B cell (primary cell): ENCODE data around the gene POTEB3. TPM values are rescaled to one million over a fixed set of nuclear protein-coding genes. Genes with fewer than 3 reads are reported as not detected.
"Not testable (repeated sequence)": the region's sequence is repeated elsewhere in the genome, so short reads cannot be mapped to it uniquely, and the experiment has no call there.

Source experiments
- ATAC-seq: fragments of 200-7000 bp; cut with Tn5 transposase; one replicate; pipeline ENCODE4 v1.10.0; 2021; ENCODE audit warnings: low read depth, mild to moderate bottlenecking, moderate number of reproducible peaks, moderate library complexity
- CTCF ChIA-PET: fragments of 350-600 bp; sonication (Branson Sonifier 250); formaldehyde crosslinking; loops from one replicate; lab custom pipeline; 2021; ENCODE audit warnings: antibody characterized with exemption, inconsistent platforms; lab: Charles Lee
- POLR2A ChIA-PET: fragments of 350-600 bp; sonication (Branson Sonifier 250); formaldehyde crosslinking; loops from one replicate; lab custom pipeline; 2021; ENCODE audit warnings: antibody characterized with exemption; lab: Charles Lee
- DNase-seq: peaks from one replicate; pipeline ENCODE4 v3.0.0; 2013
- H2AFZ ChIP-seq: 2 replicates; pipeline ENCODE4 v1.6.1; 2012; ENCODE audit warnings: mild to moderate bottlenecking, low read depth, low read length; ENCODE audit not compliant: insufficient read depth, poor library complexity, severe bottlenecking
- H3K27ac ChIP-seq, 2 donors: 1 replicate in 1 of 2; 2 replicates in 1 of 2; pipeline ENCODE4 v1.5.1; 2012 to 2013; ENCODE audit warnings: low read length in 2 of 2, mild to moderate bottlenecking in 2 of 2, moderate library complexity in 1 of 2
- H3K27me3 ChIP-seq, 4 experiments: fragments of 200-600 bp in 1 of 4; sonication (generic) in 1 of 4; replicated peaks in 1 of 4; 1 replicate in 2 of 4; 2 replicates in 2 of 4; pipeline versions ENCODE4 v1.6.1 to v1.7.0; 2013 to 2016; ENCODE audit warnings: low read length in 3 of 4, mild to moderate bottlenecking in 2 of 4, mixed read lengths in 1 of 4, moderate library complexity in 1 of 4; ENCODE audit not compliant: insufficient read depth in 4 of 4, control insufficient read depth in 3 of 4; ENCODE audit errors: control extremely low read depth in 1 of 4
- H3K36me3 ChIP-seq, 2 experiments: replicated peaks in 1 of 2; 1 replicate in 1 of 2; 2 replicates in 1 of 2; pipeline versions ENCODE4 v1.6.1 to v1.7.1; 2013; ENCODE audit warnings: low read length in 1 of 2; ENCODE audit not compliant: insufficient read depth in 2 of 2, control insufficient read depth in 1 of 2; ENCODE audit errors: control extremely low read depth in 1 of 2, extremely low read depth in 1 of 2
- H3K4me1 ChIP-seq, 2 donors: fragments of 200-600 bp in 1 of 2; sonication (generic) in 1 of 2; 1 replicate in 1 of 2; 2 replicates in 1 of 2; pipeline versions ENCODE4 v1.5.1 to v1.6.1; 2013 to 2017; ENCODE audit warnings: low read length in 2 of 2; ENCODE audit not compliant: control insufficient read depth in 2 of 2, insufficient read depth in 2 of 2
- H3K4me2 ChIP-seq: replicated peaks from 2 replicates; pipeline ENCODE3; 2012; ENCODE audit warnings: mild to moderate bottlenecking, low read depth, low read length; ENCODE audit not compliant: poor library complexity, severe bottlenecking
- H3K4me3 ChIP-seq, 5 experiments: fragments of 200-600 bp in 1 of 5; sonication (generic) in 1 of 5; 1 replicate in 3 of 5; 2 replicates in 2 of 5; pipeline versions ENCODE4 v1.5.1 to v1.7.0; 2011 to 2016; ENCODE audit warnings: low read length in 4 of 5, mild to moderate bottlenecking in 4 of 5, low read depth in 2 of 5, control low read depth in 1 of 5, moderate library complexity in 1 of 5; ENCODE audit not compliant: insufficient read depth in 1 of 5; ENCODE audit errors: control extremely low read depth in 1 of 5, extremely low read depth in 1 of 5
- H3K79me2 ChIP-seq: fragments of 200-600 bp; sonication (generic); one replicate; pipeline ENCODE4 v1.6.0; 2016; ENCODE audit warnings: low read length; ENCODE audit not compliant: control insufficient read depth, insufficient read depth
- H3K9ac ChIP-seq: fragments of 200-600 bp; sonication (generic); 2 replicates; pipeline ENCODE4 v1.6.1; 2017; ENCODE audit warnings: mild to moderate bottlenecking, low read length, moderate library complexity
- H3K9me3 ChIP-seq, 3 donors: one replicate each; pipeline versions ENCODE4 v1.6.1 to v1.7.1; 2013; ENCODE audit warnings: low read length in 2 of 3; ENCODE audit not compliant: control insufficient read depth in 2 of 3, insufficient read depth in 1 of 3; ENCODE audit errors: control extremely low read depth in 1 of 3
- H4K20me1 ChIP-seq: 2 replicates; pipeline ENCODE4 v1.6.0; 2012; ENCODE audit warnings: mild to moderate bottlenecking, low read length; ENCODE audit not compliant: insufficient read depth, control insufficient read depth, poor library complexity, severe bottlenecking
- H3K27ac Mint-ChIP-seq: one replicate; pipeline ENCODE4 v1.8.0; 2021; ENCODE audit warnings: mixed read lengths
- H3K27me3 Mint-ChIP-seq: one replicate; pipeline ENCODE4 v1.8.0; 2021; ENCODE audit warnings: mixed read lengths
- H3K4me1 Mint-ChIP-seq: one replicate; pipeline ENCODE4 v1.8.0; 2021; ENCODE audit warnings: mixed read lengths
- H3K4me3 Mint-ChIP-seq: one replicate; pipeline ENCODE4 v1.8.0; 2021; ENCODE audit warnings: mixed read lengths
- H3K9me3 Mint-ChIP-seq: one replicate; pipeline ENCODE4 v1.8.0; 2022; ENCODE audit warnings: mixed read lengths; ENCODE audit not compliant: insufficient read depth
- WGBS: methylation state at CpG from one replicate; pipeline ENCODE4 v1.1.5; 2013; ENCODE audit warnings: missing lambda C conversion rate; ENCODE audit not compliant: insufficient coverage; 5-methylcytosine and 5-hydroxymethylcytosine counted together
- intact Hi-C: fragments of 100-400 bp; cut with micrococcal nuclease; formaldehyde crosslinking; loops from one replicate; pipeline ENCODE4 v1.10.0; 2022
- polyA plus RNA-seq: library from polyadenylated mRNA; depleted of rRNA; stranded (reverse); fragments of >200 nt; gene quantifications from 2 replicates; pipeline ENCODE4 v1.2.3, GENCODE V29; 2012
- total RNA-seq, 2 donors: library from RNA; stranded (reverse); fragments of 120-200 nt in 1 of 2; gene quantifications; 1 replicate in 1 of 2; 2 replicates in 1 of 2; pipeline versions ENCODE4 v1.2.3 to v1.2.4, GENCODE V29; 2013 to 2022

POTEB3 gene
- total and polyA plus RNA-seq, 2 donors (not counting 1 experiment from before 2014, with no cell fraction given) = not detected

DNA sequence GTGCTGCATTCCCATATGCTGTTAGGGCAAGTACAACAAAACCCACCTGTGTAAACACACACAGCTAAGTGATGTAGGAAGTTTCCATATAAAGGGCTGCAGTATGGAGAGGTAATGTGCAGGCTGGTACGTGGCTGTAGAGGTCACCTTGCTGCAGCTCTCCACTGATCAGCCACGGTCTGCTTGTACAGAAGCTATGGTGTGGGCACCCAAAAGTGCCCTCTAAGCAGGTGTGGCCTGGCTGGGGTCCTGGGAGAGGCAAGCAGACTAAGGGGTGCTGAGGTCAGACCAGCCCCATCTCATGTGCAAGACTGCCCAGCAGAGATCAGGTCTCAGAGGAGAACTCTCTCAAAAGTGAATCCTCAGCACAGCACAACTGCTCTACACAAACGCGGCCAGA, 32.9 kb downstream of the POTEB3 start:
- H3K9me3 Mint-ChIP-seq, H3K36me3 ChIP-seq, CTCF ChIA-PET, POLR2A ChIA-PET, H3K79me2 ChIP-seq, H3K27me3 Mint-ChIP-seq, H3K27ac Mint-ChIP-seq, ATAC-seq, H3K4me1 ChIP-seq, H2AFZ ChIP-seq, H3K4me1 Mint-ChIP-seq, H3K4me3 Mint-ChIP-seq, H3K4me3 ChIP-seq, intact Hi-C loops, H3K9me3 ChIP-seq, H3K9ac ChIP-seq, H3K27me3 ChIP-seq, H4K20me1 ChIP-seq, H3K27ac ChIP-seq, H3K4me2 ChIP-seq, DNase-seq: not testable (repeated sequence)
- 83% methylated on average over 1 of the region's 4 CpGs for WGBS

DNA sequence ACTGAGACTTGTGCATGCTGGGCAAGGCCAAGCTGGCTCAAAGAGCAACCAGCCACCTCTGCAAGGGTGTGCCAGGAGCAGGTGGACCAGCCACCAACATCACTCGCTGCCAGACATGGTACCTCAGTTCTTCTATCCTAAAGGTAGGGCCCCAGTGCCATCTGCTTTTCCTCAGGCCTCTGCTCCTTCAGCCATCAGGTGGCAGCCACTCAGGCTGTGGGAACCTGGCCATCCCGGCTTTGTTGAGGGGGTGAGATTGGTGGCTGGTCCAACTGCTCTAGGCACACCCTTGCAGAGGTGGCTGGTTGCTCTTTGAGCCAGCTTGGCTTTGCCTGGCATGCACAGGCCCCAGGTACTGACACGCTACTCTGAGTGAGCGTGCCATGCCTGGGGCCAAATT, 38.8 kb downstream of the POTEB3 start:
- H3K79me2 ChIP-seq, H3K9me3 Mint-ChIP-seq, H3K4me1 Mint-ChIP-seq, H3K9ac ChIP-seq, H3K27ac Mint-ChIP-seq, ATAC-seq, H3K9me3 ChIP-seq, H3K4me2 ChIP-seq, H2AFZ ChIP-seq, H3K27ac ChIP-seq, H3K4me3 Mint-ChIP-seq, H4K20me1 ChIP-seq, DNase-seq, H3K4me1 ChIP-seq, POLR2A ChIA-PET, CTCF ChIA-PET, H3K27me3 ChIP-seq, H3K36me3 ChIP-seq, H3K27me3 Mint-ChIP-seq, H3K4me3 ChIP-seq, intact Hi-C loops: not testable (repeated sequence)
- no CpG with 5 or more reads among the region's 4 CpGs for WGBS

DNA sequence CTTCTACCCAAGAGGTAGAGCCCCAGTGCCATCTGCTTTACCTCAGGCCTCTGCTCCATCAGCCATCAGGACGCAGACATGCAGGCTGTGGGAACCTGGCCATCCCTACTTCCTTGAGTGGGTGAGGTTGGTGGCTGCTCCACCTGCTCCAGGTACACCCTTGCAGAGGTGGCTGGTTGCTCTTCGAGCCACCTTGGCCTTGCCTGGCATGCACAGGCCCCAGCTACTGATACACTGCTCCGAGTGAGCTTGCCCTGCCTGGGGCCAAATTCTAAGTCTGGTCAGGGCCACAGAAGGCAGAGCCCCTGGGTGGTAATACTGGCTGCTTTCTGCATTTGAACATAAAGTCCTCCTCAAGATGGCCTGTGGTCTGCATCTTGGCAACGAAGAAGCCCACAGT, 41.2 kb downstream of the POTEB3 start:
- H3K4me1 Mint-ChIP-seq, H3K27me3 ChIP-seq, H3K4me1 ChIP-seq, H2AFZ ChIP-seq, H3K27ac Mint-ChIP-seq, DNase-seq, H3K4me2 ChIP-seq, intact Hi-C loops, H4K20me1 ChIP-seq, CTCF ChIA-PET, H3K9me3 Mint-ChIP-seq, POLR2A ChIA-PET, H3K4me3 ChIP-seq, H3K4me3 Mint-ChIP-seq, H3K27ac ChIP-seq, H3K9ac ChIP-seq, H3K27me3 Mint-ChIP-seq, H3K9me3 ChIP-seq, H3K36me3 ChIP-seq, H3K79me2 ChIP-seq, ATAC-seq: not testable (repeated sequence)
- no CpG with 5 or more reads among the region's 4 CpGs for WGBS

DNA sequence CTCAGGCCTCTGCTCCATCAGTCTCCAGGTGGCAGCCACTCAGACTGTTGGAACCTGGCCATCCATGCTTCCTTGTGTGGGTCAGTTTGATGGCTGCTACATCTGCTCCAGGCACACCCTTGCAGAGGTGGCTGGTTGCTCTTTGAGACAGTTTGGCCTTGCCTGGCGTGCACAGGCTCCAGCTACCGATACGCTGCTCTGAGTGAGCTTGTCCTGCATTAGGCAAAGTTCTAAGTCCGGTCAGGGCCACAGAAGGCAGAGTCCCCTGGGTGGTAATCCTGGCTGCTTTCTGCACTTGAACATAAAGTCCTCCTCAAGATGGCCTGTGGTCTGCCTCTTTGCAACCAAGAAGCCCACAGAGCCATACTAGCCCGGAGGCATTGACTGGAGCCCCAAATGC, 41.8 kb downstream of the POTEB3 start:
- H2AFZ ChIP-seq, H3K36me3 ChIP-seq, ATAC-seq, H3K9ac ChIP-seq, H3K9me3 Mint-ChIP-seq, H3K27ac Mint-ChIP-seq, H3K4me1 Mint-ChIP-seq, H3K4me2 ChIP-seq, H3K4me3 ChIP-seq, H3K9me3 ChIP-seq, DNase-seq, H3K4me3 Mint-ChIP-seq, H3K27me3 Mint-ChIP-seq, H3K27me3 ChIP-seq, H4K20me1 ChIP-seq, CTCF ChIA-PET, POLR2A ChIA-PET, intact Hi-C loops, H3K79me2 ChIP-seq, H3K4me1 ChIP-seq, H3K27ac ChIP-seq: not testable (repeated sequence)
- 96% methylated on average over 3 of the region's 5 CpGs for WGBS
